Prostate gland (tissue), 2 donors: Measurements from ENCODE around the gene ATE1. TPM values are rescaled to one million over a fixed set of nuclear protein-coding genes. Genes with fewer than 3 reads are reported as not detected.
A peak's percentile ranks its signal among the peaks of the same experiment; 100 is the strongest.

ENCODE experiments used
- DNase-seq: peaks from one replicate; pipeline ENCODE4 v3.0.0-alpha.2; 2019; ENCODE audit warnings: low spot score
- H3K27ac ChIP-seq, 2 donors: fragments of 200-600 bp; sonication (generic); 2 replicates each; pipeline ENCODE4 v1.5.1; 2017 to 2019
- H3K27me3 ChIP-seq: fragments of 200-600 bp; sonication (generic); replicated peaks from 2 replicates; pipeline ENCODE4 v1.5.1; 2019; ENCODE audit not compliant: insufficient read depth
- H3K36me3 ChIP-seq, 2 donors: fragments of 200-600 bp; sonication (generic); 1 replicate in 1 of 2; 2 replicates in 1 of 2; pipeline versions ENCODE4 v1.5.1 to v1.8.1; 2017 to 2019
- H3K4me1 ChIP-seq: fragments of 200-600 bp; sonication (generic); replicated peaks from 2 replicates; pipeline ENCODE4 v1.5.1; 2019
- H3K4me3 ChIP-seq, 2 donors: fragments of 200-600 bp; sonication (generic); 2 replicates each; pipeline ENCODE4 v1.5.1; 2017 to 2019
- H3K9me3 ChIP-seq: fragments of 200-600 bp; sonication (generic); 2 replicates; pipeline ENCODE4 v1.5.1; 2017
- POLR2A ChIP-seq: fragments of 450-650 bp; IDR thresholded peaks from one replicate; pipeline ENCODE4 v1.6.1; 2016; ENCODE audit warnings: antibody characterized with exemption, mild to moderate bottlenecking
- POLR2AphosphoS5 ChIP-seq: sonication (generic); formaldehyde crosslinking; IDR thresholded peaks from one replicate; pipeline ENCODE4 v1.6.1; 2017; ENCODE audit warnings: antibody characterized with exemption
- WGBS: methylation state at CpG from one replicate; pipeline ENCODE4 v1.1.5; 2018; 5-methylcytosine and 5-hydroxymethylcytosine counted together
- intact Hi-C: fragments of 100-400 bp; cut with DNase I; formaldehyde crosslinking; loops from one replicate; pipeline ENCODE4 v1.14.2; 2022
- total RNA-seq, 2 donors: library from RNA; depleted of rRNA; stranded (reverse); fragments of >200 nt; gene quantifications; one replicate each; pipeline ENCODE4 v1.1.0, GENCODE V29; 2016
- TF ChIP-seq, protein P1 (sequence below), 4 experiments: fragments of 200-600 bp in 2 of 4; fragments of 450-650 bp in 2 of 4; sonication (generic) in 2 of 4; IDR thresholded peaks; 1 replicate in 3 of 4; 2 replicates in 1 of 4; pipeline ENCODE4 v1.5.1; 2016 to 2019; ENCODE audit warnings: antibody characterized with exemption in 4 of 4, mild to moderate bottlenecking in 2 of 4, moderate library complexity in 2 of 4

ATE1 gene
- total RNA-seq, 2 donors from 2014 or later: 29.9 to 36.2 TPM

DNA sequence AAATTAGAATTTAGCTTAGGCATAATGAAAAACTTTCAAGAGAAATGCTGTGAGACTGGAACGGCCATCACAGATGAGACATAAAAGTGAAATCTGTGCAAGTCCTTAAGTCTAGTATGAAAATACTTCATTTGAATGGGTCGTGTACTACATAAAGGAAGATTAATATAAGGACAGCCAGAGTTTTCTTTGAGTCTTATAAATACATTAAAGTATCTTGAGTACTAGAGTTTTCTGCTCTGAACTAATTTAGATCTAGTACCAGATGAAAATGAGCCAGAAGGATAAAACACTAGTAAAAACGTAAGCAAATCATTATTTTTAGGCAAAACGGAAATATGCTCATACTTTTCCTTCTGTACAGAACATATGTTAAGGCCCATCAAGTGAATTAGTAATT, 93.1 kb downstream of the ATE1 start:
- no peak for DNase-seq
- TF ChIP-seq, protein P1, sequence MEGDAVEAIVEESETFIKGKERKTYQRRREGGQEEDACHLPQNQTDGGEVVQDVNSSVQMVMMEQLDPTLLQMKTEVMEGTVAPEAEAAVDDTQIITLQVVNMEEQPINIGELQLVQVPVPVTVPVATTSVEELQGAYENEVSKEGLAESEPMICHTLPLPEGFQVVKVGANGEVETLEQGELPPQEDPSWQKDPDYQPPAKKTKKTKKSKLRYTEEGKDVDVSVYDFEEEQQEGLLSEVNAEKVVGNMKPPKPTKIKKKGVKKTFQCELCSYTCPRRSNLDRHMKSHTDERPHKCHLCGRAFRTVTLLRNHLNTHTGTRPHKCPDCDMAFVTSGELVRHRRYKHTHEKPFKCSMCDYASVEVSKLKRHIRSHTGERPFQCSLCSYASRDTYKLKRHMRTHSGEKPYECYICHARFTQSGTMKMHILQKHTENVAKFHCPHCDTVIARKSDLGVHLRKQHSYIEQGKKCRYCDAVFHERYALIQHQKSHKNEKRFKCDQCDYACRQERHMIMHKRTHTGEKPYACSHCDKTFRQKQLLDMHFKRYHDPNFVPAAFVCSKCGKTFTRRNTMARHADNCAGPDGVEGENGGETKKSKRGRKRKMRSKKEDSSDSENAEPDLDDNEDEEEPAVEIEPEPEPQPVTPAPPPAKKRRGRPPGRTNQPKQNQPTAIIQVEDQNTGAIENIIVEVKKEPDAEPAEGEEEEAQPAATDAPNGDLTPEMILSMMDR (IDR thresholded peaks at IDR 0.05): no peak
- TF ChIP-seq POLR2A (no peak), POLR2AphosphoS5 (no peak)
- no peaks in the 10 kb centered on the region for H3K9me3 ChIP-seq
- H3K36me3 ChIP-seq: no peaks in the 10 kb centered on the region
- H3K4me1 ChIP-seq: peaks cover 5% of the 10 kb centered on the region
- peak overlapping the region in 1 of 2 donors; percentile 43 for H3K27ac ChIP-seq
- 58% methylated on average over 4 of the region's 4 CpGs for WGBS
- no peak overlapping the region for H3K4me3 ChIP-seq
- H3K27me3 ChIP-seq: no peaks in the 10 kb centered on the region
- intact Hi-C loops: no loop called here

DNA sequence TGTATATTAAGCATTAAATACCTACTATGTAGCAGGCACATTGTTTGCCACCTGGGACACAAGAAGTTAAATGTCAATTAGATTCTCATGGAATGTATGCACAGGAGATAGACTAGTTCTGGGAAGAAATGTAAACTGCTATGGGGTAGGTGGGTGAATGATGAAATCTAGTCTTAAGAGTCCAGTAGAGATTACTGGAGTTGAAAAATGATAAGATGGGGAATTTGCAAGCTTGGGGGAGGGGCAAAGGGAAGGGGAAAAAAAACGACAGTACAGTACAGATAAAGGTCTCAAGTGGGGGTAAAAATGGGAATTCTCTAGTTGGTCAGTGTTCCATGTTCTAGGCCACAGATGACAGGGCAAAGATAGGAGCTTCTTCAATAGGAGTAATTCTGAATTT, 94.4 kb downstream of the ATE1 start:
- H3K9me3 ChIP-seq: no peaks in the 10 kb centered on the region
- 67% methylated on average over 1 of the region's 1 CpG for WGBS
- intact Hi-C loops: no loop called here
- no peak for DNase-seq
- H3K36me3 ChIP-seq: no peaks in the 10 kb centered on the region
- TF ChIP-seq POLR2A (no peak), POLR2AphosphoS5 (no peak)
- TF ChIP-seq, protein P1 (IDR thresholded peaks at IDR 0.05): no peak
- no peak overlapping the region for H3K27ac ChIP-seq
- no peak overlapping the region for H3K4me3 ChIP-seq
- H3K4me1 ChIP-seq: peaks cover 5% of the 10 kb centered on the region
- no peaks in the 10 kb centered on the region for H3K27me3 ChIP-seq

DNA sequence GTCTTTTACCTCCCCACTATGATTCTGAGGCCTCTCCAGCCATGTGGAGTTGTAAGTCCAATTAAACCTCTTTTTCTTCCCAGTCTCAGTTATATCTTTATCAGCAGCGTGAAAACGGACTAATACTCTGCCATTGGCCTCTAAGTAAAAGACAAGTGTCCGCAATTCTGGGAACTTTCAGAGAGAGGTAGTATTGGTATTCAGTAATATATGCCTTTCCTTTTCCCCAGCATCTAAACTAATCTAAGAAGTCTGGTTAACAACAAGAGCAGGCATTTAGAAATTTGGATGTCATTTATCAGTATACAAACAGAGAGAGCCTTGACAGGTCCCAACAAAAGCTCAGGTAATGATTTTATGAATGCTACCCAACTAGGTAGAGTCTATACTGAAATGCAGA, 95.2 kb downstream of the ATE1 start:
- Histone ChIP-seq H3K27ac (no peak overlapping the region), H3K9me3 (no peaks in the 10 kb centered on the region)

GRCh38 chr10:121831777-121832176, 96.1 kb downstream of the ATE1 start:
- Histone ChIP-seq H3K27me3 (no peaks in the 10 kb centered on the region), H3K4me3 (no peak overlapping the region), H3K27ac (no peak overlapping the region), H3K9me3 (no peaks in the 10 kb centered on the region), H3K4me1 (peaks cover 5% of the 10 kb centered on the region), H3K36me3 (no peaks in the 10 kb centered on the region)
- intact Hi-C loops: no loop called here
- TF ChIP-seq POLR2AphosphoS5 (no peak), POLR2A (no peak)
- TF ChIP-seq, protein P1 (IDR thresholded peaks at IDR 0.05): no peak
- WGBS: 80% methylated on average over 1 of the region's 1 CpG
- no peak for DNase-seq

More for the DNA sequence above, 95.2 kb downstream of the ATE1 start:
- no peak overlapping the region for H3K4me3 ChIP-seq
- intact Hi-C loops: no loop called here
- peaks cover 5% of the 10 kb centered on the region for H3K4me1 ChIP-seq
- DNase-seq: no peak
- H3K36me3 ChIP-seq: no peaks in the 10 kb centered on the region
- H3K27me3 ChIP-seq: no peaks in the 10 kb centered on the region
- TF ChIP-seq POLR2A (no peak), POLR2AphosphoS5 (no peak)
- TF ChIP-seq, protein P1 (IDR thresholded peaks at IDR 0.05): no peak
- 96% methylated on average over 3 of the region's 3 CpGs for WGBS

- Histone ChIP-seq H3K27ac (no peak overlapping the region), H3K4me3 (no peak overlapping the region), H3K36me3 (no peaks in the 10 kb centered on the region), H3K27me3 (no peaks in the 10 kb centered on the region), H3K4me1 (peaks cover 5% of the 10 kb centered on the region), H3K9me3 (no peaks in the 10 kb centered on the region)
- no peak for DNase-seq
- intact Hi-C loops: no loop called here
- no peak for TF ChIP-seq POLR2A
- TF ChIP-seq, protein P1 (IDR thresholded peaks at IDR 0.05): no peak
- no peak for TF ChIP-seq POLR2AphosphoS5
- 87% methylated on average over 6 of the region's 6 CpGs for WGBS
These were observed 96.6 kb downstream of the ATE1 start for GRCh38 chr10:121831237-121831636.
